Thoracic aorta (tissue), 2 donors: Measurements from ENCODE around the gene FPR2. TPM values are rescaled to one million over a fixed set of nuclear protein-coding genes. Genes with fewer than 3 reads are reported as not detected.

ENCODE experiments used
- ATAC-seq: fragments of 150-250 bp; one replicate; pipeline ENCODE4 v1.8.0; 2017; ENCODE audit warnings: low read depth; ENCODE audit not compliant: insufficient number of reproducible peaks, low FRiP score
- DNase-seq: peaks from one replicate; pipeline ENCODE4 v3.0.0-alpha.2; 2020; ENCODE audit warnings: low spot score
- H3K27ac ChIP-seq, 2 donors: fragments of 200-600 bp; sonication (generic); 1 replicate in 1 of 2; 2 replicates in 1 of 2; pipeline ENCODE4 v1.5.1; 2016; ENCODE audit warnings: mild to moderate bottlenecking in 2 of 2, moderate library complexity in 2 of 2
- H3K27me3 ChIP-seq: fragments of 200-600 bp; sonication (generic); replicated peaks from 2 replicates; pipeline ENCODE4 v1.6.0; 2016; ENCODE audit warnings: mild to moderate bottlenecking; ENCODE audit not compliant: insufficient read depth
- H3K36me3 ChIP-seq: fragments of 200-600 bp; sonication (generic); one replicate; pipeline ENCODE4 v1.5.1; 2016
- H3K4me1 ChIP-seq, 2 donors: fragments of 200-600 bp; sonication (generic); 1 replicate in 1 of 2; 2 replicates in 1 of 2; pipeline versions ENCODE4 v1.5.1 to v1.6.0; 2016; ENCODE audit warnings: low read depth in 2 of 2, mild to moderate bottlenecking in 1 of 2; ENCODE audit not compliant: control insufficient read depth in 1 of 2
- H3K4me3 ChIP-seq: fragments of 200-600 bp; sonication (generic); 2 replicates; pipeline ENCODE4 v1.5.1; 2016; ENCODE audit warnings: mild to moderate bottlenecking
- H3K9me3 ChIP-seq: fragments of 200-600 bp; sonication (generic); 2 replicates; pipeline ENCODE4 v1.5.1; 2016
- CTCF ChIP-seq: fragments of 200-600 bp; sonication (generic); IDR thresholded peaks from one replicate; pipeline ENCODE4 v1.5.1; 2019; ENCODE audit warnings: antibody characterized with exemption
- total RNA-seq, 2 donors: library from RNA; depleted of rRNA; stranded (reverse); fragments of >200 nt; gene quantifications; one replicate each; pipeline versions ENCODE4 v1.1.0 to v1.2.3, GENCODE V29; 2016

FPR2 gene
- total RNA-seq, result 1 to 10 TPM; 2.2 to 5.9 TPM

- Histone ChIP-seq H3K4me1 (no peaks in the 10 kb centered on the region), H3K9me3 (no peaks in the 10 kb centered on the region), H3K27ac (no peak within 1 kb of the TSS), H3K36me3 (no peaks in the 10 kb centered on the region), H3K4me3 (no peak within 1 kb of the TSS), H3K27me3 (no peaks in the 10 kb centered on the region)
- ATAC-seq (no peak), DNase-seq (no peak)
- no peak for TF ChIP-seq CTCF
These were observed at the start of gene FPR2 for GRCh38 chr19:51760697-51761356. Gene FPR2 (plus strand): TSS chr19:51761180. CDS start chr19:51768659, 7,479 bp downstream.

- TF ChIP-seq CTCF, result no peak
- H3K27me3 ChIP-seq, result no peaks in the 10 kb centered on the region
- H3K36me3 ChIP-seq, result no peaks in the 10 kb centered on the region
- ATAC-seq, result no peak
- H3K9me3 ChIP-seq, result no peaks in the 10 kb centered on the region
- DNase-seq, result no peak
- H3K4me1 ChIP-seq, result no peaks in the 10 kb centered on the region
- no peak overlapping the region for H3K4me3 ChIP-seq
- H3K27ac ChIP-seq, result no peak overlapping the region
These were observed 49.3 kb upstream of the FPR2 start for GRCh38 chr19:51711702-51712101.

GRCh38 chr19:51712461-51713081 is 48.4 kb upstream of the FPR2 start:
- no peaks in the 10 kb centered on the region for H3K27me3 ChIP-seq
- no peak for ATAC-seq
- no peak for DNase-seq
- no peaks in the 10 kb centered on the region for H3K36me3 ChIP-seq
- H3K9me3 ChIP-seq, result no peaks in the 10 kb centered on the region
- TF ChIP-seq CTCF, result no peak
- H3K4me1 ChIP-seq, result no peaks in the 10 kb centered on the region
- no peak overlapping the region for H3K4me3 ChIP-seq
- no peak overlapping the region for H3K27ac ChIP-seq

GRCh38 chr19:51713319-51714285 is 47.4 kb upstream of the FPR2 start:
- no peak for TF ChIP-seq CTCF
- no peak overlapping the region for H3K27ac ChIP-seq
- no peaks in the 10 kb centered on the region for H3K36me3 ChIP-seq
- H3K9me3 ChIP-seq, result no peaks in the 10 kb centered on the region
- H3K4me3 ChIP-seq, result no peak overlapping the region
- H3K4me1 ChIP-seq, result no peaks in the 10 kb centered on the region
- DNase-seq, result no peak
- no peak for ATAC-seq
- H3K27me3 ChIP-seq, result no peaks in the 10 kb centered on the region

GRCh38 chr19:51714848-51715247 is 46.1 kb upstream of the FPR2 start:
- Histone ChIP-seq H3K9me3 (no peaks in the 10 kb centered on the region), H3K4me1 (peaks cover 0 to 6% of the 10 kb centered on the region in 2 donors), H3K27me3 (peaks cover 6% of the 10 kb centered on the region), H3K36me3 (no peaks in the 10 kb centered on the region), H3K4me3 (no peak overlapping the region), H3K27ac (no peak overlapping the region)
- TF ChIP-seq CTCF, result no peak
- no peak for DNase-seq
- ATAC-seq, result no peak
